Hepatocyte (in vitro differentiated cells): ENCODE data around the gene CREB1.

Experiments used
- CTCF ChIP-seq: fragments of 200-600 bp; sonication (generic); IDR thresholded peaks from 2 replicates; pipeline ENCODE4 v1.5.1; 2016; ENCODE audit warnings: antibody characterized with exemption, mild to moderate bottlenecking; ENCODE audit not compliant: poor library complexity
- EZH2 ChIP-seq: fragments of 200-600 bp; sonication (generic); IDR thresholded peaks from 2 replicates; pipeline ENCODE4 v1.6.1; 2016; ENCODE audit warnings: antibody characterized with exemption, mild to moderate bottlenecking, borderline replicate concordance

- TF ChIP-seq CTCF (no peak), EZH2 (no peak)
Observed at GRCh38 chr2:207625014-207625907, 95.5 kb downstream of the CREB1 start, which contains the start of gene METTL21A.
